ENCODE measurements around the gene PTPRG. TPM values are rescaled to one million over a fixed set of nuclear protein-coding genes. Genes with fewer than 3 reads are reported as not detected.

The PTPRG gene
- total RNA-seq, 1 experiment from 2014 or later = 69.3 TPM

GRCh38 chr3:62020706-62021105, 459.3 kb downstream of the PTPRG start:
- Histone ChIP-seq H2BK5ac (ENCODE audit: insufficient read length, low read length) (no peak overlapping the region), H2BK120ac (ENCODE audit: low read depth, low read length, poor library complexity, severe bottlenecking) (no peak overlapping the region), H3K4me2 (ENCODE audit: insufficient read depth, insufficient read length, low read length) (no peak overlapping the region), H2BK12ac (ENCODE audit: insufficient read length, low read depth, low read length) (no peak overlapping the region), H3K4ac (ENCODE audit: low read depth, low read length) (no peak overlapping the region), H4K5ac (ENCODE audit: insufficient read length, low read depth, low read length) (no peak overlapping the region), H3K4me1 (ENCODE audit: insufficient read depth, low read length) (no peaks in the 10 kb centered on the region; the same call in 1 of the 2 replicates), H3K14ac (ENCODE audit: insufficient read depth, low read length) (no peak overlapping the region), H3T11ph (ENCODE audit: low read length) (no peak overlapping the region), H3K79me1 (ENCODE audit: insufficient read depth, low read depth, low read length, poor library complexity, severe bottlenecking) (no peaks in the 10 kb centered on the region), H2BK15ac (ENCODE audit: low read depth, low read length) (no peak overlapping the region), H3K27ac (ENCODE audit: insufficient read length, low read depth, low read length) (no peak overlapping the region), H3K9ac (ENCODE audit: extremely low read depth, insufficient read length, low read length) (no peak overlapping the region), H3K18ac (ENCODE audit: insufficient read length, low read depth, low read length) (no peak overlapping the region), H2BK20ac (ENCODE audit: low read depth, low read length, poor library complexity, severe bottlenecking) (no peak overlapping the region), H3K9me3 (ENCODE audit: control insufficient read depth, low read depth, low read length) (no peaks in the 10 kb centered on the region), H3K23me2 (ENCODE audit: insufficient read length, low read depth, low read length, poor library complexity, severe bottlenecking) (no peaks in the 10 kb centered on the region), H2AK5ac (ENCODE audit: insufficient read length, low read length) (no peak overlapping the region), H3K23ac (ENCODE audit: insufficient read length, low read depth, low read length) (no peak overlapping the region), H4K20me1 (ENCODE audit: control insufficient read depth, insufficient read depth, insufficient read length) (no peaks in the 10 kb centered on the region), H3K27me3 (ENCODE audit: insufficient read depth, low read length) (no peaks in the 10 kb centered on the region), H4K8ac (replicated peaks; ENCODE audit: insufficient read length, low read depth, low read length) (no peak overlapping the region), H4K91ac (ENCODE audit: insufficient read length, low read depth, low read length) (no peak overlapping the region), H3K79me2 (ENCODE audit: insufficient read depth, low read length) (no peaks in the 10 kb centered on the region), H2AFZ (ENCODE audit: low read length) (no peak overlapping the region), H3K56ac (ENCODE audit: insufficient read length, low read depth, low read length) (no peak overlapping the region)
- no peak overlapping the region for H3K27ac Mint-ChIP-seq
- no peak for TF ChIP-seq CTCF (conservative IDR thresholded peaks at IDR 0.05)
- no CpG with 5 or more reads among the region's 2 CpGs for WGBS (ENCODE audit: extremely low coverage, insufficient read length, low lambda C conversion rate)
- peaks cover 20 to 25% of the 10 kb centered on the region in 2 experiments for H3K4me1 Mint-ChIP-seq
- H3K36me3 Mint-ChIP-seq (ENCODE audit: insufficient read depth in 1 of 3, low read depth in 3 of 3) = peaks cover 2 to 17% (median 7%) of the 10 kb centered on the region in 3 experiments; a peak in 5 of 7 replicates
- no peaks in the 10 kb centered on the region; a peak in 1 of 5 replicates for H3K9me3 Mint-ChIP-seq
- no peak overlapping the region for H3K4me3 Mint-ChIP-seq
- H3K27me3 Mint-ChIP-seq (ENCODE audit: low read depth) = no peaks in the 10 kb centered on the region
- no peak for DNase-seq
